Kidney tubule cell (primary cell): ENCODE results near the gene DNM3.

Experiments
- DNase-seq: peaks from one replicate; pipeline ENCODE4 v3.0.0-alpha.2; 2018; ENCODE audit warnings: low spot score

Gene DNM3

DNA sequence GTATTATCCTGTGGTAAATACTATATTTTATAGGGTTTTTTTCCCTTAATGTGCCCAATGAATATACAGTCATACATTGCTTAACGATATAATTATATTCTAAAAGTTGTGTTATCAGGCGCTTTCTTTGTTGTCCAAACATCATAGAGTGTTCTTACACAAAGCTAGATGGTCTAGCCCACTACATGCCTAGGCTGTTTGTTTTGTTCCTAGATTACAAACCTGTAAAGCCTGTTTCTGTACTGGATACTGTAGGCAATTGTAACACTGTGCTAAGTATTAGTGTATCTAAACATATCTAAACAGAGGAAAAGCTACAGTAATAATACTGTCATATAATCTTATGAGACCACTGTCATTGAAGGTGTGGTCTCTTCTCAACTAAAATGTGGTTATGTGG lies 336.6 kb downstream of the DNM3 start:
- DNase-seq, result no peak

DNA sequence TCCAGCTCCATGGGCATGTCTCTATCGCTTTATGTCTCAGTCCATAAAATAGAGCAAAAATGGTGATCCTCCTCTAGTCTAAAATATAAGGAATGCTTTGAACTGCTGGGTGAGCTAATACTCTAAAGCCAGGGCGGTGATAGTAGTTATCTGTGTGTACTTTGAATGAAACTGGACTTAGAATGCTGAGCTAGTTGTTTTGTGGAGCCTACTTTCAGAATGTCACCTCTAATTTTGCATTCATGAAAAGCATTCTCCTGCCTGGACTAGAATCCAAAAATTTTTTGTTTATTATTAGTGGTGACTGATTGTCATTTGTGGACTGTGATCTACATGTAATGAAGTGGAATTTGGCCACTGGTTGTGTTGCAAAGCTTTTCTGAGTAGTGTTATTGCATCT lies 337.6 kb downstream of the DNM3 start:
- no peak for DNase-seq

DNA sequence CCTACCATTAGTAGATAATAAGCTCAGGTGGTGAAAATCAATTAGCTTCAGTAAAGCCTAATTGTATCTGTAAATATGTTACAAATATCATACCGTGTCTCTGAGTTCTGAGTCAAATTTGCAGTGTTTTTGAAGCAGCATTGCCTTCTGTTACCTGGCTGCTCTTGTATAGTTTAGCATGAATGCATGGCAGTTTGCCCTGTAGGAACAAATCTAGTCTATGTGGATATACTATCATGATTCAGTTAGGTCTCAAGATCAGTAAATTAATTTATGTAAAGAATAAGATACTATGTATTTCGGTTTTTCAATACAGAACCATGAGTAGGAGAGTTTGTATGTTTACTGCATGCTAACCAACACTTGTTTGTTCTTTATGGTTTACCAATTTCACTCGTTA lies 338.6 kb downstream of the DNM3 start:
- DNase-seq, result no peak

DNA sequence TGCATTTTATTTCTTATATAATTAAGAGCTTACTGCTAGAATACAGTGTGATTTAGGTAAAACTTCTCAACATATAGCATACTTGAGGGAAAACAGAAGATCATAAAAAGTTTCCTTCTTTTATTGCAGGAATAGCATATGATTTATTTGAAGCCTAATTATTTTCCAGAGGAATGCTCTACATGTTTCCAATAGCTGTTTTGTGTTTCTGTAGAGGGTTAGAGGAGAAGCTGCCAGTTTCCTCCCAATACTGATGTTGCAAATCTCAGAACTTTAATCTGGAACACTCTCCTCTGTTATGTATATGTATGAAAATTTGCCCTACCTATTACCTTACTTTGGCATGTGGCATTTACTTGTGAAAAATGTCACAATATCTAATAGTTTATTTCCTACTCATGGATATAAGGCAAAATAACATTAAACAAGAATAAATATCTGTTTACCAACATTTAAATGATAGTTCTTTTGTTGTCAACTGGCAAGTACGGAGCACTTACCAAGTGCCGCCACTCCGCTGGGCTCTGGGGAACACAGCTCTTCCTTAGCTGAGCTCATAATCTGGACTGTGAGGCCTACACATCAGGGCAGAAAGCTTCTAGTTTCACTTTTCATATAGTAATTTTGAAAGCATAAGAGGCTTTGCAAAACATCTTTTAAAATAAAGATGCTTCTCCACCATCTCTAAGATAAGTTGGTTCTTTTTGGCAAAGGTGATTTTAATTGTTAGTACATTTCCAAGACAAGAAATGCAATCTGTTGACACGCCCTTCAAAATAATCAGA lies 339.4 kb downstream of the DNM3 start:
- no peak for DNase-seq

DNA sequence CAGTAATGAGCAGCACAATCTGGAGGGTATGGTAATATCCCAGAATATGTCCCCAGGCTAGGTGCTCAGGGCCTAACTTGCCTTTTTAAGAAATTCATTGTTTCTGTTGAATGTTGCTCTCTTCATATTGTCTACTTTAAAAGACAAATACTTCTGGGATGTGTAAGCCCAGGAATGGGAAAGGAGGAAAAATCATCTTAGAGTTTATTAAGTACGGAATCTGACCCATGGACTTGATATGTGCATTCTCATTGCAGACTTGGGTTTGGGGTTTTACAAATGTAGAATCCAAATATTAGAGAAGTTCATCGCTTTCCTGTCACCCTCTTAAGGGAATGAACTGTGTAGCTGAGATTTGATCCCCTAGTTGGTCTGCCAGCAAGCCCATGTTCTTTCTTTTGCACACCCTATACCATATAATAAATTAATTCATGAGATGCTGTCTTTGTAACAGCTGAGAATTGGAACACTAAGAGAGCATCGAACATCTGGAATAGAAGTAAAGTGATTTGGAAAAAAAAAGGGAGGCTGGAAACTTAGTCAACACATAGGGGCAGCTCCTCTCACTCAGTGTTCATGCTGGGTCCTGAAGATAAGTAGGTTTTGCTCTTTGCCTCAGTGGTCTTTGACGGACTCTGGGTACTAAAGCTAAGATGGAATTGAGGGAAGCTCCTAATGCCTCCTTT lies 343.4 kb downstream of the DNM3 start:
- DNase-seq, result no peak

DNA sequence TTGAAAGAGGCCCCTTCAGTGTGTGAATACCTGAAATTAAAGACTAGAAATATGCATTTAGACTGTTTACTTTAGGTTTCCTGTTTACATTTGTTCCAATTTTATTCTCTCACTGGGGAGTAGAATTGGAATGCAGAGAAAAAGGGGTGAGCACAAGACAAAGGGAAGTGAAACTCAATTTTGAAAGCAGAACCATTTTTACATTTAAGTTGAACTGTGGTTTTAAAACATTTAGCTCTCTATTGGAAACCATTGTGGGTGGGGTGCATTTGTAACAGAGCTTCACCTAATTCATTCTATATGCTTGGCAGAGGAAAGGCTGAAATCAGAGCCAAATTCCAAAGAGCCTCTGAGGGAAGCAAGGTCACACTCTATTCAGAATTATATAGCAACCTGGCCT lies 343.9 kb downstream of the DNM3 start:
- no peak for DNase-seq

DNA sequence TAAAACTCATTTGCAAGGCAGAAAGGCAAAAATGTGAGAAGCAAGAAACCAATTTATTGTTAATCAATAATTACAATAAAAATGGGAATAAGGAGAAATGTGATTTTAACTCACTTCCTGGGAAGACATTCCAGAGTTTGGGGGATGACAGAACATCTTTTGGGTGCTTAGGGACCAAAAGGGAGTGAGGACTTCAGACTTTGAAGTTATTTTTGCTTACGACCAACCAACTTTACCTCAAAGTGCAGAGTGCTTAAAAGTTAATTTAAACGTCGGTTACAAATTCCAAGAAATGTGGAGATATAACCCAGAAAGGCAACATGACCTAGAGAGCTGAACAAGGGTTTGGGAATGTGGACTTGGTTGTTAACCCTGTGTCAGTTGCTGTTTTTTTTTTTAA lies 344.7 kb downstream of the DNM3 start:
- DNase-seq, result no peak

DNA sequence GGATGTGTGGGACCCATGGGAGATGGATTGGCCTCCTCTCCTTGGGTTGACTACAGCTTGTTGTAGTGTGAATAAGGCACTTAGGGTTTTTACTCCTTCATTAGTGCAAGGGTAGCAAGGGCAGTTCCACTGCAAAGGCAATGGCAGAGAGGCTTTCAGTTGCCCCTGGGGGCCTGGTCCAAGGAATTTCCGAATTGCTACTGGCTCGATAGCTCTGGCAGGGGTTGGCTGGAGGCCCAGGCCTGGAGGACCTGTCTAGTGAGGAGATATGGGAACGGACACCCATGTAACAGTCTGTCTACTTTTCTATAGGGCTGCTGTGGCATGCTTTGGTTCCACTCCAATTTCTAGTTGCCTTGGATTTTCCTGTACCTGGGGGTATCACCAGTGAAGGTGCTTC lies 360.3 kb downstream of the DNM3 start:
- DNase-seq, result no peak

DNA sequence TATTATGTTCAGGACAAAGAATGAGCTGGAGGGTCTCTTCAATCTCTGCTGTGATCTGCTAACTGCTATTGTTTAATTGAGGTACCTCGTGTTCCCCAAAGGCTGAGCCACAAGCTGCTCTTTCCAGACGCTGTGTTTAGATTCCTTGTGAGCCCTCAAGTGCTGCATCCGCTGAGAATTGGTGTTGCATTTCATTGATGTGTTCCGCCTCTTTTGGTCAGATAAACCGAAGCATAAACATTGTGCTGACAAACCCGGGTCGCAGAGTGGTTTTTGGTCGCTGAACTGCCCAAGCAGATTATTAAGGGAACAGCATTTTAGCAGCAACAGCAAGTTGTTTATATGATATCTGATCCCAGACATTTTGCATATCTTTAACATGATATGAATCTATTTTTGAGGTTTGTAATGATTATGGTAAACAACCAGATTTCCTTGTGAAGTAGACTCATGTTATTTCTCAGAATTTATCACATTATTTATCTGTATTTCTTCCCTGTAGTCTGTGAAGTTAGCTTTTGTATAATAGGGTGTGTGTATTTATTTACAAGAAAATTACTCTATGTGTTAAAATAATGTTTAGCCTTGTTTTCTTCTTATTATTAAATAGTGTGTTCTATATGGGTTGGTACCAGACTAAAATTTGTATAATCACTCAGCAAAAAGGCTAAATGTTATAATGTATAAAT lies 362.0 kb downstream of the DNM3 start:
- no peak for DNase-seq

DNA sequence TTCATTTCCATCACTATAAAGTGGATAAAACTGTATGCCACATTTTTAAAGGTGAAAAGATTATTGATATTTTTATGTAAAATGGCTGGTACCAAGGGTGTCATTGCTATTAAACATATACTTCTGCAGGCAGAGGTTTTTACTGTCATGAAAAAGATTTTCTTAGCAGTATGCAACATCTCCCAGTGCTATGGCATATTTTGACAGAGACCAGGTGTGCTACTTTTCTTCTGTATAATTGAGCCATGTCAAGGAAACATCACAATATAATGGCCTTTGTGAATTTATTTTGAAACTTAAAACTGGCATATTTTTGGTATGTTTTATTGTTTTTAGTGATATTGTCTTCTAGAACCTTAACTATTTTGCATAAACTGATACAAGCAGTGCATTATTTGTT lies 362.6 kb downstream of the DNM3 start:
- DNase-seq, result no peak

DNA sequence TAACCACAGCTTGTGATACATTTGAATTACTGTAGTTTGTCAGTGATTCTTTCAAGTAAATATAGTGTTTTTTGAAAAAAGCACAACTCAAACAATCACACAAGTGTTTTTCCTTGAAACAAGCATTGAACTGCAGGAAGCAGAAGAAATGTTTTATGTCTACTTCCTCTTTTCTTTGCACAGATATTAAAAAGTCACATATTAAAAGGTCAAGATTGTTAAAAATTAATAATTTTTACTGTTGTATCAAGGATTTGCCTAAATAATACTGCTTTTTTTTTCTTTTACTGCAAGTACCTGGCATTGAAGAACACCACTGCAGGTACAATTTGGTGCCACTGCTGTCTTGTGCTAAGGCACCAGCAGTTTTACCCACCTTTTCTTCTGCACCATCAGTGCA lies 365.0 kb downstream of the DNM3 start:
- no peak for DNase-seq

DNA sequence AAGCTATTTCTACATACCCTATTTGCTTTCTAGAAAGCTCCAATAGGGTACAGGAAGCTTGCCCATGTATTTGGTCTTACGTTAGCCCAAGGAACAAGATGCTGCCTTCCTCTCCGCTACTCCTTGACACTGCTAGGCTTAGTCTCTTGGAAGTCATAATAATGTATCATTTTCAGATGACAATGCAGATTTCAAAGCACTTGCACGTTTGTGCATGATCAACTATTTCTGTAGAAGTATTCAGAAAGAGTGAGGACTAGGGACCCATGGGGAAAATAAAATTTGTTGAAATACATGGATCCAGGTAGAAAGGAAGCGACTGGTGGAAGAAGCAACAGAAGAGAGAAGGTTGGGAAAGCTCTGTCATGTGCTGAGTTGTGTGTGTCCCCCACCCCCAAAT lies 367.3 kb downstream of the DNM3 start:
- no peak for DNase-seq

DNA sequence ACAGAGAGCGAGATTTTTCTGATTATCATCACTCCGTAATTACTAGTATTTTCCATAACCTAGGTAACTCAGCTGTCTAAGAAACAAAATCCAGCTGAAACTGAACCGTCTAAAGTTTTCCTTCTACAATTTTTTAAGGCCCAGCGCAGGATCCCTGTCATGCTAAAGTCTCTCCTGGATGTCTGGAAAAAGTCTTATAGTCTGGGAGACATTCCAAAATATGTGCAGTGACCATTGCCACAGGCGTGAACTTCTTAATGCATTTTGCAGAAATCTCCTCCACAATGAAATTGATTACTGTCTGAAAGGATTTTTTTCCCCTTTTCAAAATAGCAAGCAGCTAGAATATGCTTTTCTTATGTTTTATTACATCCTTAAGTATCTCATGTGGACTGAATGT lies 369.9 kb downstream of the DNM3 start:
- no peak for DNase-seq

DNA sequence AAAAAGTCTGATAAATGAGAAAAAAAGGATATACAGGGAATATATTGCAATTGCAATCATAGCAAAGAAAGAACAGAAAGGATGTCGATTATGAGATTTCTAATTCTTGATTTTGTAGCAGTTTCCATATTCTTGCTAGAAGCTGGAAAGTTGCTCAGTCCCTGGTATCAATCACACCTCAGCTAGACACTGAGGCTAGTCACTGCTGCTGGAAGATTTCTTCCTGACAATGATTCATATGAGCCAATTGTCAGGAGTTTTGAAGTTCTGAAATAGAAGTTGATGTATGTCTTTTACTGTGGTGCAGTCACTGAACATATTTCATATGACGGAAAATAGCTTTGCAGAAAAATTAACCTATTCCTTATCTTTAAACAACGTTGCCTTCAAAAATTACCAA lies 370.8 kb downstream of the DNM3 start:
- no peak for DNase-seq

DNA sequence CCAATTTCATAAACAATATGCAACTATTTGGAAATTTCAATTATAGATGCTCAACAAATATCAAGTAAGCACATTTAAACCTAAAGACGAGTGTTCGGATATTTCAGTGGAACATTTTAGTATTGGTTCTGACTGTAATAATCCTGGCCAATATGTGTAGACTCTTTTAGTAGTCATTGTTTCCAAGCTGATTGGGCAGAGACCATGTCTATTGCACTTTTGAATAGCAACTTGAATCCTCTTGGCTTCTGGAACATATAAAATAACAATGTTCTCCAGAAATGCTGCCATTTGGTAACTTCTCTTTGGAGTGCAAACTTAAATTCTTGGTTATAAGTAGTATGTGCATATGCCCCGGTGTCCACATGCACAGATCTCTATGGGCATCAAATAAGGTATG lies 373.7 kb downstream of the DNM3 start:
- no peak for DNase-seq

DNA sequence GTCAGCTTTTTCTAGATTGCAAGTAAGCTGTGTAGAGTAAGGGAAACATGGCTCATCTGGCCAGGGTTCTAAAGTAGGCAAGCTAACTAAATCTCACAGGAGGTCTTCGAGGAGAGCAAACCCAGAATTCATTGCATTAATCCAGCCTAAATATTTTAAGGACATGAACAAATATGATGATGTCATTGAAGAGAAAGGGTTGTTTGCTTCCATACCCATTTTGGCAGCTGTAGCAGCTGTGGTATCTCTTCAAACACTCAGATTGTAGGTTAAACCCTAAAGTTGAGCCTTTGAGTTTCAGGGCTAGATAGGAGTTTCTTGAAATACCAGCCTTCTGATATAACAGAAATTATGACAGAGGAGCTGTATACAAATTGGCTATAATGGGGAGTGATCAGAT lies 378.7 kb downstream of the DNM3 start:
- no peak for DNase-seq

DNA sequence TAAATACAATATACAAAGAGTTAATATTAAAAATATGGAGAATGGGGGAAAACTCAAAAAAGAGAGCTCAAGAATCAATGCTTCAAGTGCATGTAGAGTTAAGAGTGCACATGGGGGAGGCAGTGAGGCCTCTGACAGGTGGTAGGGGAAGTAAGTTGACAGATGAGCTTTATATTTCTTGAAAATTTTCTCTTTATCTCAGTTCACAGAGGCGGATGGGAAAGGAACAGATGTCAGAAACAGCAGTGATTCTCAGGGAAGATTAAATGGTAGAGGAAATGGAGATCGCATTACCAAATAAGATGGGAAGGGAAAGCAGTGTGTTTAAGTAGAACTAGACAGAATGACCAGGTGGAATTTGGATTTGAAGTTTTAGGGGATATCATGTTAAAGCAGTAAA lies 379.1 kb downstream of the DNM3 start:
- DNase-seq, result no peak

DNA sequence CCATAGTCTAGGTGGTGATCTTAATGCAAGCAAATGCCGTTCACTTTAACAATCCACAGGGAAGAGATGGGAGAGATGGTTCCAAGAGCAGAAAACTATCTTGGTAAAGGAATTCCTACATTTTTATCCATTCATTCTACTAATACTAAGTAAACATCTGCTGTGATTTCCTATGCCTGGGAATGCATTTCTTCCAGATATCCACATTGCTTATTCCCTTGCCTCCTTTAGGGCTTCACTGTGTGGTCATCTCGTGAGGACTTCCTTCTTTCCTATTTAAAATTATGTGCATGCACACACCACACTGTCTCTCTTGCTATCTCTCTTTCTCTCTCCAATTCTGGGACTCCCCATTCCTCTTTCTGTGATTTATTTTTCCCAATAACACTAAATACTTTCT lies 380.1 kb downstream of the DNM3 start:
- DNase-seq, result no peak

DNA sequence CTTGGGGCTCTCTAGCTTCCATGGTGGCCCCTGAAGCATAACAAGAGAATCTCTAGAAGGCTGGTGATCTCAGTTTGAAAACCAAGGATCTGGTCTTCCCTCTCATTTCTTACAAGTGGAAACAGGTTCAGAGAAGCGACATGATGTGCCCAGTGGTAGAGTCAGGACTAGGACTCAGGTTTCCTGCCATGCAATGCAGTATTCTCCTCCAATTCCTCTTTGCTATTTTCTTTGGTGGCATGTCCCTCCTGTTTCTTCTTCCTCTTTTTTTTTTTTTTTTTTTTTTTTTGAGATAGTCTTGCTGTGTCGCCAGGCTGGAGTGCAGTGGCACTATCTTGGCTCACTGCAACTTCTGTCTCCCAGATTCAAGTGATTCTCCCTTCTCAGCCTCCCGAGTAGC lies 383.6 kb downstream of the DNM3 start:
- no peak for DNase-seq

DNA sequence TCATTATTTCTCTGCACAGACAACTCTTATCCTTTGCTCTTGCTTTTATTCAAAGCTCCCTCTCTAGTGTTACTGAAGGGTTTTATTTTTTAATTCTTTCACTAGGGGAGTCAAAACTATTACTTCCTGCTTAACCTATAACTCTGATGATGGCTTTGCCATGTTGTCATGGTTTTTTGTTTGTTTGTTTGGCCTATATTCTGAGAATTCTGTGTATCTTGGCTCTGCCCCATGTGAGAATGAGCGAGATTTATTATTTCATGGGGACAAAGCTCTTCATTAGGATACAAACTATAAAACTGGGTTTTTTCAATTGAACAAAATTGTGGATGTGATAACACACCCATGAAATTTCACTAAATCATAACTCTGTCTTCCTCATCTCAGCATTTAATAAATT lies 388.6 kb downstream of the DNM3 start:
- DNase-seq, result no peak

DNA sequence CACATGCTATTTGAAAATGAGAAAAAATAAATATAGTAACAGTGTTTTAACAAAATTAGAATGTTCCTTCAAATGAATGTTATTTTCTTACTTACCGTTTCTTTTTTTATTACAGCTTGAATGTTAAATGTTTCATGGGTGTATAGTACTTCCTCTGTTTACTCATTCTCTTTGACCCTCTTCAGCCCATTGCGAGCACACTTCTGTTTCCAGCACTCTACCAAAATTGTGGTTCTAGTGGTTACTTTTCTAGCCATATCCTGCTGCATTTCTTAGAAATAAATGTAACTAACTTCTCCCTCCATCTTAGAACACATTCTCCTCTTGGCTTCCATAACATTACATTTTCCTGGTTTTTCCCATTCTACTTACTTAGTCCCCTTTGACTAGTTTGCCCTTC lies 389.2 kb downstream of the DNM3 start:
- no peak for DNase-seq

DNA sequence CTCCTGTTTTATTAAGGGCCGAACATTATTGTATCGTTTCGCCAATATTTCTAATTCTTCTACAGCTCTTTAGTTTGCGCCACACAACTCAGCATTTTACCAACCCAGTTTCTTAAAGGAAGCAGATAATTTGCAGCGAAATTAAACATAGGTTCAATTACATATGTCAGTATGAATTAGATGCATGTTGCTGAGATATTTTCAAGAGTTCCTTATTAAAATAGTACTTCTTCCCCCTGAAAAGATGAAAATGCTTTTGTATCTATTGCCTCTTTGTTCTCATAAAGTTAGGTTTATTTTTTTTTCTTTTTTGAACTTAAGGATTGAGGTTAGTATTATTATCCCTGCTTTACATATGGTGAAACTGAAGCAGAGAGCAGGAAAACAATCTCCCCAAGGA lies 395.7 kb downstream of the DNM3 start:
- DNase-seq, result no peak

DNA sequence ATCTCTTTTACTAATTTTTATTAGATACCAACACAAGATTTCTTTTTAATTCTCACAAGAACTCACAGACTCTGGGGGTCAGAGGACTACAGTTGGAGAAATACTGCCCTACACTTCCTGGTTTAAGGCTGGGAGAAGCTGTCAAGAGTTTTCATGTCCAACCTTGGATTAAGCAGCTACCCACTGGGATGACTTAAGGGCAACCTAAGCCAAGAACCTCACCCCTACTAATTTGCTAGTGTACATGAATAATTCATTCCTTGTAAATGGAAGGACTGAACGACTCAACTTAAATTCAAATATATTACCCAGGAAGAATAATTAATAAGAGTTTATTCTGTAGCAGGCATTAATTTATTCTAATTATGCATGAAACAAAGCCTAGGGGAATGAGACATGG lies 396.9 kb downstream of the DNM3 start:
- no peak for DNase-seq

DNA sequence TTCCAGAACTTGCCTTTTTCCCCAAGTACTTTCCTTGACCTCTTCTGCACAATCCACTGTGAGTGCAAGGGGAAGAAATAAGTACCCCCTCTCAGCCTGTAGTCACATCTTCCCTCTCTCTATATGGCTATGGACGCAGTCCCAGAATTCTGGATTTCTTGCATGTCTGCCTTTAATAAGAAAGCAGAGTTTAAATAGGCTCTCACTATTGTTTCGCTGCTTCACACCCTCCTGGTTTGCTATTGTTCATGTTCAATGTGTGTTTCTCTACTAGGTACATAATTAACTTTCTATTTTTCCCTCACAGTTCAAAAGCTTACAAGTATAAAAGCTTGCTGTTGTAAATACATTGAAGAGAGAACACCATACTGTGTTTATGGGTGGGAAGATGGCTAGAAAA lies 397.7 kb downstream of the DNM3 start:
- no peak for DNase-seq
